GM10847 (cell line): ENCODE measurements around the gene HLA-DPB1.

Source experiments
- POLR2A ChIP-seq: IDR thresholded peaks from 2 replicates; pipeline ENCODE4 v1.6.1; 2011; ENCODE audit not compliant: insufficient read length; ENCODE audit errors: extremely low read depth

Gene HLA-DPB1

DNA sequence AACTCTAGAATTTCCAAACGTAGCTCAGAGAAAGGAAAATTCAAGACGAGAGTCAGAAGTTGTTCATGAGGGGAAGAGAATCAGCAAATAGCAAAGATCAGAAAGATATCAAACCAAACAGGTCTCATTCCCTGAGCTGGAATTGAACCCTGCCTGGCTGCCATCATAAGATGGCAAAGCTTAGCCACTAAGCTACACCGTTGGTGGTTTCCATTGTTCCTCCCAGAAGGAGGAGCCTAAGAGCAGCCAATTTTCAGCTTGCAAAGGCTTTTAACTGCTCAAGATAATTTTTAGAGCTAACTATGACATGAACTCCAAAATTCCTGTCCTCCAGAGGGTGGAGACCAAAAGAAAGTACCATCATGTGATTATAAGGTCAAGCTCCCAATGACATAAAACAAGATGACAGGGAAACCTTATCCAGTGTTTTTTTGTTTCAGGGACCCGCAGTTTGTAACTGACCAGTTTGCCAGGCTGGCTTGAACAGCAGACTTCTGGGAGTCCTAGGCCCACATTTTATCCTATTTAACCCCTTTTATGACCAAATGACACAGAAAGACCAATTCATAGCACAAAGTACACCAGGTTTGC is 60.6 kb downstream of the HLA-DPB1 start:
- TF ChIP-seq POLR2A = no peak
